K562 (cell line): ENCODE data around the gene HDHD3. TPM values are rescaled to one million over a fixed set of nuclear protein-coding genes. Genes with fewer than 3 reads are reported as not detected.

ENCODE experiments used
- BRD9 ChIP-seq: fragments of 450-650 bp; IDR thresholded peaks from 2 replicates; pipeline ENCODE4 v1.6.1; 2018; ENCODE audit warnings: low read depth; ENCODE audit not compliant: partially characterized antibody
- C11orf30 ChIP-seq: fragments of 450-650 bp; IDR thresholded peaks from 2 replicates; pipeline ENCODE4 v1.6.1; 2016; ENCODE audit warnings: low read depth, mild to moderate bottlenecking
- CTBP1 ChIP-seq: fragments of 450-650 bp; IDR thresholded peaks from 2 replicates; pipeline ENCODE4 v1.6.1; 2016; ENCODE audit warnings: borderline replicate concordance
- FIP1L1 ChIP-seq: fragments of 200-400 bp; formaldehyde crosslinking; IDR thresholded peaks from 2 replicates; pipeline ENCODE4 v1.6.1; 2018; ENCODE audit warnings: mild to moderate bottlenecking, low read depth, low read length; ENCODE audit not compliant: poor library complexity, severe bottlenecking
- FOXJ2 ChIP-seq: fragments of 200-800 bp; sonication (Bioruptor generic); IDR thresholded peaks from 2 replicates; pipeline ENCODE4 v1.6.1; 2016; ENCODE audit warnings: missing genetic modification characterization, missing compliant biosample characterization
- GATAD2B ChIP-seq: fragments of 450-650 bp; IDR thresholded peaks from 2 replicates; pipeline ENCODE4 v1.6.1; 2017; ENCODE audit warnings: mild to moderate bottlenecking, borderline replicate concordance
- GTF2B ChIP-seq: IDR thresholded peaks from 2 replicates; pipeline ENCODE4 v1.6.1; 2011; ENCODE audit not compliant: insufficient read length; ENCODE audit errors: extremely low read depth
- HMBOX1 ChIP-seq: sonication (generic); IDR thresholded peaks from 2 replicates; pipeline ENCODE4 v1.6.1; 2016
- IRF1 ChIP-seq: sonication (generic); formaldehyde crosslinking; IDR thresholded peaks from 2 replicates; pipeline ENCODE4 v1.8.0; 2022; ENCODE audit warnings: missing genetic modification reagents, mild to moderate bottlenecking, borderline replicate concordance
- MIER1 ChIP-seq: fragments of 450-650 bp; IDR thresholded peaks from 2 replicates; pipeline ENCODE4 v1.6.1; 2016; ENCODE audit warnings: antibody characterized with exemption, mild to moderate bottlenecking, low read depth
- MYNN ChIP-seq, 2 experiments: sonication (generic); formaldehyde crosslinking in 1 of 2; IDR thresholded peaks; 2 replicates each; pipeline versions ENCODE4 v1.5.0 to v1.6.1; 2016 to 2020; ENCODE audit warnings: antibody characterized with exemption in 1 of 2, missing genetic modification reagents in 1 of 2
- NR2F6 ChIP-seq: fragments of 450-650 bp; formaldehyde crosslinking; IDR thresholded peaks from 2 replicates; pipeline ENCODE4 v1.4.0; 2020; ENCODE audit warnings: mild to moderate bottlenecking
- NUFIP1 ChIP-seq: fragments of 450-650 bp; IDR thresholded peaks from 2 replicates; pipeline ENCODE4 v1.6.1; 2018; ENCODE audit not compliant: partially characterized antibody
- PHB ChIP-seq: fragments of 250-450 bp; sonication (Bioruptor Pico); IDR thresholded peaks from 2 replicates; pipeline ENCODE4 v1.5.0; 2021
- RAD21 ChIP-seq, 2 experiments: fragments of 250-450 bp in 1 of 2; fragments of 450-650 bp in 1 of 2; sonication (Bioruptor Pico) in 1 of 2; formaldehyde crosslinking in 1 of 2; IDR thresholded peaks in 1 of 2; conservative IDR thresholded peaks in 1 of 2; 2 replicates each; pipeline versions ENCODE4 v1.4.0 to v1.8.0; 2020 to 2022; ENCODE audit warnings: mild to moderate bottlenecking in 2 of 2, moderate library complexity in 1 of 2
- TCF15 ChIP-seq: fragments of 250-450 bp; sonication (Bioruptor Pico); IDR thresholded peaks from 2 replicates; pipeline ENCODE4 v1.8.0; 2022; ENCODE audit warnings: moderate library complexity, mild to moderate bottlenecking, inconsistent platforms
- USF1 ChIP-seq: sonication (generic); formaldehyde crosslinking; IDR thresholded peaks from 2 replicates; pipeline ENCODE4 v1.9.0; 2022; ENCODE audit warnings: mild to moderate bottlenecking, missing genetic modification reagents
- ZBTB12 ChIP-seq: fragments of 250-450 bp; sonication (Bioruptor Pico); IDR thresholded peaks from 2 replicates; pipeline ENCODE4 v1.4.0; 2020
- ZBTB8A ChIP-seq: fragments of 450-650 bp; IDR thresholded peaks from 2 replicates; pipeline ENCODE4 v1.6.1; 2018; ENCODE audit warnings: mild to moderate bottlenecking, moderate library complexity; ENCODE audit not compliant: partially characterized antibody
- ZNF174 ChIP-seq: fragments of 250-450 bp; sonication (Bioruptor Pico); IDR thresholded peaks from 2 replicates; pipeline ENCODE4 v1.4.0; 2020; ENCODE audit warnings: mild to moderate bottlenecking
- ZNF644 ChIP-seq: fragments of 200-800 bp; sonication (Bioruptor generic); IDR thresholded peaks from 2 replicates; pipeline ENCODE4 v1.6.1; 2016; ENCODE audit warnings: low read depth, missing genetic modification characterization, missing compliant biosample characterization
- ZNF766 ChIP-seq: fragments of 200-800 bp; sonication (Bioruptor generic); conservative IDR thresholded peaks from 2 replicates; pipeline ENCODE4 v1.6.1; 2016; ENCODE audit warnings: missing genetic modification characterization, missing compliant biosample characterization
- polyA plus RNA-seq, 8 experiments: library from polyadenylated mRNA; depleted of rRNA in 4 of 8; stranded (reverse) in 5 of 8; unstranded in 3 of 8; fragments of >200 nt; fragmentation: Nextera tagmentation in 2 of 8; fragmentation: Illumina TruSeq in 1 of 8; extraction: Ambion mirVana in 2 of 8; extraction: Trizol in 1 of 8; gene quantifications; 2 replicates each; pipeline versions ENCODE4 v1.2.1 to v1.2.3, GENCODE V29; 2011 to 2014; ENCODE audit warnings: inconsistent platforms in 1 of 8, missing spikeins in 1 of 8
- total RNA-seq, 7 experiments: library from RNA; depleted of rRNA in 6 of 7; stranded (reverse); fragments of >200 nt in 6 of 7; fragmentation: Illumina TruSeq in 2 of 7; extraction: Trizol in 2 of 7; gene quantifications; 2 replicates each; pipeline versions ENCODE4 v1.2.1 to v1.2.3, GENCODE V29; 2011 to 2021; ENCODE audit warnings: low replicate concordance in 1 of 7

HDHD3 gene
- total and polyA plus RNA-seq, 9 of the 15 experiments (the other 6 are each of a cell fraction or from before 2014, with no cell fraction given) = 1.1 to 19.1 (median 10.9) TPM

GRCh38 chr9:113368982-113369854, 7.6 kb downstream of the HDHD3 start (continued):
- TF ChIP-seq NR2F6 (no peak), CTBP1 (peak; percentile 49; the same call in 1 of the 2 replicates), TCF15 (CRISPR knock-in tag) (no peak), FIP1L1 (no peak), FOXJ2 (0 out of 2 replicates have a peak, but pooled peaks have one; percentile 44), C11orf30 (peak; percentile 72), USF1 (no peak), IRF1 (no peak), ZNF644 (tag) (peak; percentile 47; the same call in 1 of the 2 replicates), ZBTB12 (no peak), ZNF174 (CRISPR knock-in tag) (no peak), MIER1 (no peak), BRD9 (no peak), GTF2B (no peak), ZBTB8A (no peak), PHB (CRISPR knock-in tag) (no peak), MYNN (IDR thresholded peaks at IDR 0.05) (no peak), MYNN (CRISPR knock-in tag; IDR thresholded peaks at IDR 0.05) (no peak), HMBOX1 (no peak; the same call in 1 of the 2 replicates), RAD21 (CRISPR knock-in tag; conservative IDR thresholded peaks at IDR 0.05 in 1 of 2, IDR thresholded peaks at IDR 0.05 in 1 of 2) (no peak), GATAD2B (no peak), ZNF766 (peak; percentile 91), NUFIP1 (no peak)
